DMS53 (cell line): ENCODE data around the gene NCOA6.
A peak's percentile ranks its signal among the peaks of the same experiment; 100 is the strongest.

Source experiments
- DNase-seq: peaks from one replicate; lab custom pipeline; 2025; lab: John Stamatoyannopoulos, UW

Gene NCOA6

GRCh38 chr20:34825530-34826362, at the start of gene NCOA6:
Gene NCOA6, minus strand, starts transcription at chr20:34825651. Its CDS starts 43,296 bp downstream, at chr20:34782355.
- peak; percentile 94 for DNase-seq

GRCh38 chr20:34874094-34874654, 48.7 kb upstream of the NCOA6 start:
- DNase-seq, result peak; percentile 94

- no peak for DNase-seq
Observed at GRCh38 chr20:34873583-34874093, 48.2 kb upstream of the NCOA6 start.

- peak; percentile 90 for DNase-seq
Observed at GRCh38 chr20:34872622-34873224, 47.3 kb upstream of the NCOA6 start, which contains the start of gene GGT7. Gene GGT7, minus strand, starts transcription at chr20:34872856. Its CDS starts 41 bp downstream, at chr20:34872815.

- DNase-seq, result no peak
Observed at GRCh38 chr20:34871966-34872621, 46.6 kb upstream of the NCOA6 start.

- DNase-seq, result no peak
Observed at GRCh38 chr20:34871320-34871926, 46.0 kb upstream of the NCOA6 start.

GRCh38 chr20:34864216-34864615, 38.8 kb upstream of the NCOA6 start:
- no peak for DNase-seq

- no peak for DNase-seq
Observed at GRCh38 chr20:34863421-34863965, 38.0 kb upstream of the NCOA6 start.

- no peak for DNase-seq
Observed at GRCh38 chr20:34862724-34863123, 37.3 kb upstream of the NCOA6 start.

GRCh38 chr20:34861386-34862084, 36.1 kb upstream of the NCOA6 start:
- DNase-seq, result peak; percentile 92

- no peak for DNase-seq
Observed at GRCh38 chr20:34859826-34860545, 34.5 kb upstream of the NCOA6 start.

GRCh38 chr20:34859367-34859766, 33.9 kb upstream of the NCOA6 start:
- no peak for DNase-seq

- DNase-seq, result no peak
Observed at GRCh38 chr20:34852298-34852697, 26.8 kb upstream of the NCOA6 start.

GRCh38 chr20:34850969-34851368, 25.5 kb upstream of the NCOA6 start:
- DNase-seq, result no peak

GRCh38 chr20:34849778-34850177, 24.3 kb upstream of the NCOA6 start:
- no peak for DNase-seq

GRCh38 chr20:34848597-34848996, 23.1 kb upstream of the NCOA6 start:
- no peak for DNase-seq

- DNase-seq, result no peak
Observed at GRCh38 chr20:34843421-34843820, 18.0 kb upstream of the NCOA6 start.

- no peak for DNase-seq
Observed at GRCh38 chr20:34842143-34842542, 16.7 kb upstream of the NCOA6 start.

GRCh38 chr20:34834459-34834893, 9.0 kb upstream of the NCOA6 start:
- peak; percentile 74 for DNase-seq

GRCh38 chr20:34831936-34832335, 6.5 kb upstream of the NCOA6 start:
- no peak for DNase-seq
